ENCODE measurements around the gene L3MBTL3.

DNA sequence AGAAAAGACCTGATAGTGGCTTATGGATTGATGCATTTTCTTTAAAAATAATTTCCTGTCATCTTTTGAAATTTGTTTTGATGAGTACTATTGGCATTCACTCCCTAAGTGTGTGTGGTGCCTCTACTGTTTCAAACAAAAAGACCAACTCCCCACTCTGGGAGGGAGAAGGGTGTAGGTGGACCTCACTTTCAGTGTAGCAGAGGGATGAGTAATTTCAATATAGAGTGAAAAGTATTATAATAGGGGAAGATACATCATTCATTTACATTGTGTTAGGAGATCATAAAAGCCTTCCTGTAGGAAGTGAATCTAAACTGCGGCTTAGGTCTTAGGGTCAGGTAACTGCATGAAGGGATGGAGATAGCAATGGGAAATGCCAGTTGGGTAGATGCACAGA lies 158.0 kb downstream of the L3MBTL3 start:
- no peak for TF ChIP-seq POLR2AphosphoS5 (IDR thresholded peaks at IDR 0.05)
- TF ChIP-seq, protein P1, sequence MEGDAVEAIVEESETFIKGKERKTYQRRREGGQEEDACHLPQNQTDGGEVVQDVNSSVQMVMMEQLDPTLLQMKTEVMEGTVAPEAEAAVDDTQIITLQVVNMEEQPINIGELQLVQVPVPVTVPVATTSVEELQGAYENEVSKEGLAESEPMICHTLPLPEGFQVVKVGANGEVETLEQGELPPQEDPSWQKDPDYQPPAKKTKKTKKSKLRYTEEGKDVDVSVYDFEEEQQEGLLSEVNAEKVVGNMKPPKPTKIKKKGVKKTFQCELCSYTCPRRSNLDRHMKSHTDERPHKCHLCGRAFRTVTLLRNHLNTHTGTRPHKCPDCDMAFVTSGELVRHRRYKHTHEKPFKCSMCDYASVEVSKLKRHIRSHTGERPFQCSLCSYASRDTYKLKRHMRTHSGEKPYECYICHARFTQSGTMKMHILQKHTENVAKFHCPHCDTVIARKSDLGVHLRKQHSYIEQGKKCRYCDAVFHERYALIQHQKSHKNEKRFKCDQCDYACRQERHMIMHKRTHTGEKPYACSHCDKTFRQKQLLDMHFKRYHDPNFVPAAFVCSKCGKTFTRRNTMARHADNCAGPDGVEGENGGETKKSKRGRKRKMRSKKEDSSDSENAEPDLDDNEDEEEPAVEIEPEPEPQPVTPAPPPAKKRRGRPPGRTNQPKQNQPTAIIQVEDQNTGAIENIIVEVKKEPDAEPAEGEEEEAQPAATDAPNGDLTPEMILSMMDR (IDR thresholded peaks at IDR 0.05) = no peak
- no peak for TF ChIP-seq POLR2A (IDR thresholded peaks at IDR 0.05)
- no peak for TF ChIP-seq EP300 (IDR thresholded peaks at IDR 0.05)
